Measurements from ENCODE around the gene COMMD8. TPM values are rescaled to one million over a fixed set of nuclear protein-coding genes. Genes with fewer than 3 reads are reported as not detected.

Gene COMMD8
- total RNA-seq, 4 donors from 2014 or later, result 9.0 to 13.5 (median 10.5) TPM

DNA sequence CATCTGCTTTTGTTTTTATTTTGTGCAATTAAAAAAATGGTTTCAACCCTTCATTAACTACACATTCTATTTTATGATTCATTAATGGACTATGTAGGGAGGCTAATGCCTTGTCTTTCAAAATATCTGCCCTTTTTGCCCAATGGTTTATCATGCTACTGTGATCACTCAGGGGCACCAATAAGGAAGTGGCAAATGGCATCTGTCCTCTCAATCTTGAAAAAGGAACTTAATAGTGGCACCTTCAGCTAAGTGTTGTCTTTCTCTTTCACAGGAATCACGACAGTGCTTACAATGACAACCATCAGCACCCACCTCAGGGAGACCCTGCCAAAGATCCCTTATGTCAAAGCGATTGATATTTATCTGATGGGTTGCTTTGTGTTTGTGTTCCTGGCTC is 57.1 kb downstream of the COMMD8 start:
- WGBS, 2 donors, result 72 to 75% methylated on average over 2 of the region's 2 CpGs
- no peaks in the 10 kb centered on the region for H3K9me3 ChIP-seq
- no peak for DNase-seq (ENCODE audit: low spot score in 2 of 2)
- H3K27me3 ChIP-seq, result no peaks in the 10 kb centered on the region
- H3K4me1 ChIP-seq, result no peaks in the 10 kb centered on the region
- no peak overlapping the region for H3K4me3 ChIP-seq
- TF ChIP-seq EP300 (IDR thresholded peaks at IDR 0.05) (no peak), POLR2A (IDR thresholded peaks at IDR 0.05) (no peak)
- TF ChIP-seq, protein P1, sequence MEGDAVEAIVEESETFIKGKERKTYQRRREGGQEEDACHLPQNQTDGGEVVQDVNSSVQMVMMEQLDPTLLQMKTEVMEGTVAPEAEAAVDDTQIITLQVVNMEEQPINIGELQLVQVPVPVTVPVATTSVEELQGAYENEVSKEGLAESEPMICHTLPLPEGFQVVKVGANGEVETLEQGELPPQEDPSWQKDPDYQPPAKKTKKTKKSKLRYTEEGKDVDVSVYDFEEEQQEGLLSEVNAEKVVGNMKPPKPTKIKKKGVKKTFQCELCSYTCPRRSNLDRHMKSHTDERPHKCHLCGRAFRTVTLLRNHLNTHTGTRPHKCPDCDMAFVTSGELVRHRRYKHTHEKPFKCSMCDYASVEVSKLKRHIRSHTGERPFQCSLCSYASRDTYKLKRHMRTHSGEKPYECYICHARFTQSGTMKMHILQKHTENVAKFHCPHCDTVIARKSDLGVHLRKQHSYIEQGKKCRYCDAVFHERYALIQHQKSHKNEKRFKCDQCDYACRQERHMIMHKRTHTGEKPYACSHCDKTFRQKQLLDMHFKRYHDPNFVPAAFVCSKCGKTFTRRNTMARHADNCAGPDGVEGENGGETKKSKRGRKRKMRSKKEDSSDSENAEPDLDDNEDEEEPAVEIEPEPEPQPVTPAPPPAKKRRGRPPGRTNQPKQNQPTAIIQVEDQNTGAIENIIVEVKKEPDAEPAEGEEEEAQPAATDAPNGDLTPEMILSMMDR (IDR thresholded peaks at IDR 0.05), result no peak
- no peaks in the 10 kb centered on the region for H3K36me3 ChIP-seq
- H3K27ac ChIP-seq, result no peak overlapping the region

Other genes with a start within 250 kb of the COMMD8 start
- gene ATP10D, start 21.6 kb upstream of the COMMD8 start, total RNA-seq, result 10 to 100 TPM; 13.5 to 28.2 (median 18.0) TPM